IMR-90 (cell line): ENCODE data around the gene FRMD5.

Source experiments
- MAZ ChIP-seq: IDR thresholded peaks from 2 replicates; pipeline ENCODE4 v1.6.1; 2012; ENCODE audit warnings: low read depth, mild to moderate bottlenecking, low read length, improper control_type of control experiment, moderate library complexity, borderline replicate concordance
- NFE2L2 ChIP-seq: fragments of 150-350 bp; IDR thresholded peaks from 2 replicates; pipeline ENCODE4 v1.6.1; 2016; ENCODE audit warnings: low read depth, mild to moderate bottlenecking, low read length
- POLR2A ChIP-seq: IDR thresholded peaks from 2 replicates; pipeline ENCODE4 v1.6.1; 2012; ENCODE audit warnings: mild to moderate bottlenecking, low read depth, low read length
- RAD21 ChIP-seq: IDR thresholded peaks from 2 replicates; pipeline ENCODE4 v1.6.1; 2012; ENCODE audit warnings: low read length, improper control_type of control experiment
- TF ChIP-seq, protein P1 (sequence below): conservative IDR thresholded peaks from 2 replicates; pipeline ENCODE4 v1.5.1; 2012; ENCODE audit warnings: mild to moderate bottlenecking, low read depth, low read length, improper control_type of control experiment

DNA sequence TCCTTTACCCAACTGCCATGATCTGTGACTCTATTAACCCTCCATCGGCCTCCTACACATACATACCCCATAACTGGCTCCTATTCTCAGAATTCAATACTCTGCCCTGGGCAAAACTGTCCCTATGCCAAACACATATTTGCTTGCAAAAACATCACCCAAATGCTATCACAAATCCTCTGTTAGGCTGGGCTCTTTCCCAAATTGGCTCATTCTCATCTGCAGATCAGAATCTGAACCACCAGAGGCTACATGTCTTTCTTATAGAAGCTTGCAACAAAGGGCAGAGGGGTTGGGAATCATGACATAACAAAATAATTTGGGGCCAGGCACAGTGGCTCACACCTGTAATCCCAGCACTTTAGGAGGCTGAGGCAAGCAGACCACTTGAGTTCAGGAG lies 48.1 kb upstream of the FRMD5 start:
- TF ChIP-seq, protein P1, sequence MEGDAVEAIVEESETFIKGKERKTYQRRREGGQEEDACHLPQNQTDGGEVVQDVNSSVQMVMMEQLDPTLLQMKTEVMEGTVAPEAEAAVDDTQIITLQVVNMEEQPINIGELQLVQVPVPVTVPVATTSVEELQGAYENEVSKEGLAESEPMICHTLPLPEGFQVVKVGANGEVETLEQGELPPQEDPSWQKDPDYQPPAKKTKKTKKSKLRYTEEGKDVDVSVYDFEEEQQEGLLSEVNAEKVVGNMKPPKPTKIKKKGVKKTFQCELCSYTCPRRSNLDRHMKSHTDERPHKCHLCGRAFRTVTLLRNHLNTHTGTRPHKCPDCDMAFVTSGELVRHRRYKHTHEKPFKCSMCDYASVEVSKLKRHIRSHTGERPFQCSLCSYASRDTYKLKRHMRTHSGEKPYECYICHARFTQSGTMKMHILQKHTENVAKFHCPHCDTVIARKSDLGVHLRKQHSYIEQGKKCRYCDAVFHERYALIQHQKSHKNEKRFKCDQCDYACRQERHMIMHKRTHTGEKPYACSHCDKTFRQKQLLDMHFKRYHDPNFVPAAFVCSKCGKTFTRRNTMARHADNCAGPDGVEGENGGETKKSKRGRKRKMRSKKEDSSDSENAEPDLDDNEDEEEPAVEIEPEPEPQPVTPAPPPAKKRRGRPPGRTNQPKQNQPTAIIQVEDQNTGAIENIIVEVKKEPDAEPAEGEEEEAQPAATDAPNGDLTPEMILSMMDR = no peak
- TF ChIP-seq RAD21 (no peak), POLR2A (no peak), MAZ (no peak), NFE2L2 (no peak)
